Measurements from ENCODE around the gene BTBD3. TPM values are rescaled to one million over a fixed set of nuclear protein-coding genes. Genes with fewer than 3 reads are reported as not detected.

BTBD3 gene
- 10 to 100 TPM; 17.9 to 47.7 (median 25.1) TPM for total RNA-seq

- Histone ChIP-seq H3K4me1 (peaks cover 7 to 38% (median 25%) of the 10 kb centered on the region in 4 donors), H3K27ac (peak within 1 kb of the TSS; percentile 7 to 59 (median 32)), H3K36me3 (peaks cover 0 to 3% (median 1%) of the 10 kb centered on the region in 4 donors), H3K9me3 (no peaks in the 10 kb centered on the region), H3K4me3 (peak within 1 kb of the TSS in 3 of 4 donors; percentile 33 to 45 (median 44)), H3K27me3 (no peaks in the 10 kb centered on the region)
- ATAC-seq (ENCODE audit: low FRiP score in 2 of 2) (peak; percentile 84 to 92), DNase-seq (peak in 1 of 2 donors; percentile 73)
- TF ChIP-seq CTCF (IDR thresholded peaks at IDR 0.05) (no peak), EP300 (IDR thresholded peaks at IDR 0.05) (no peak), POLR2AphosphoS5 (IDR thresholded peaks at IDR 0.05) (peak in 1 of 2 donors; percentile 80), POLR2A (IDR thresholded peaks at IDR 0.05) (peak in 2 of 4 donors; percentile 20 to 50)
- 6 to 15% methylated on average over 4 of the region's 4 CpGs for WGBS, 2 donors
Measured at GRCh38 chr20:11917663-11918062, at the start of gene BTBD3. TSS of gene BTBD3 (plus strand) at chr20:11917893. CDS start at chr20:11918276, 383 bp downstream.

- no peak overlapping the region for H3K27ac ChIP-seq
- ATAC-seq (ENCODE audit: low FRiP score in 2 of 2) (no peak), DNase-seq (no peak)
- no peak overlapping the region for H3K4me3 ChIP-seq
- TF ChIP-seq POLR2AphosphoS5 (IDR thresholded peaks at IDR 0.05) (no peak), EP300 (IDR thresholded peaks at IDR 0.05) (no peak), CTCF (IDR thresholded peaks at IDR 0.05) (no peak), POLR2A (IDR thresholded peaks at IDR 0.05) (no peak)
- H3K27me3 ChIP-seq = no peaks in the 10 kb centered on the region
- H3K36me3 ChIP-seq = no peaks in the 10 kb centered on the region
- no peaks in the 10 kb centered on the region for H3K4me1 ChIP-seq
- no peaks in the 10 kb centered on the region for H3K9me3 ChIP-seq
Measured at GRCh38 chr20:11869641-11870040, 48.1 kb upstream of the BTBD3 start.

GRCh38 chr20:11870411-11870810 lies 47.3 kb upstream of the BTBD3 start:
- H3K27me3 ChIP-seq = no peaks in the 10 kb centered on the region
- H3K4me3 ChIP-seq = no peak overlapping the region
- whole genome bisulfite sequencing, 2 donors = 54 to 71% methylated on average over 3 of the region's 3 CpGs
- no peaks in the 10 kb centered on the region for H3K9me3 ChIP-seq
- H3K36me3 ChIP-seq = no peaks in the 10 kb centered on the region
- DNase-seq (no peak), ATAC-seq (ENCODE audit: low FRiP score in 2 of 2) (no peak)
- no peak for TF ChIP-seq POLR2A (IDR thresholded peaks at IDR 0.05)
- TF ChIP-seq EP300 (IDR thresholded peaks at IDR 0.05) = no peak
- TF ChIP-seq POLR2AphosphoS5 (IDR thresholded peaks at IDR 0.05) = no peak
- TF ChIP-seq CTCF (IDR thresholded peaks at IDR 0.05) = no peak
- no peaks in the 10 kb centered on the region for H3K4me1 ChIP-seq
- H3K27ac ChIP-seq = no peak overlapping the region

GRCh38 chr20:11876555-11876954 lies 41.1 kb upstream of the BTBD3 start:
- TF ChIP-seq POLR2A (IDR thresholded peaks at IDR 0.05) (no peak), POLR2AphosphoS5 (IDR thresholded peaks at IDR 0.05) (no peak), EP300 (IDR thresholded peaks at IDR 0.05) (no peak), CTCF (IDR thresholded peaks at IDR 0.05) (no peak)
- H3K36me3 ChIP-seq = no peaks in the 10 kb centered on the region
- no peaks in the 10 kb centered on the region for H3K4me1 ChIP-seq
- no peak for DNase-seq
- no peaks in the 10 kb centered on the region for H3K27me3 ChIP-seq
- H3K4me3 ChIP-seq = no peak overlapping the region
- H3K9me3 ChIP-seq = no peaks in the 10 kb centered on the region
- H3K27ac ChIP-seq = no peak overlapping the region
- ATAC-seq (ENCODE audit: low FRiP score in 2 of 2) = no peak

- TF ChIP-seq POLR2AphosphoS5 (IDR thresholded peaks at IDR 0.05) (no peak), CTCF (IDR thresholded peaks at IDR 0.05) (no peak), EP300 (IDR thresholded peaks at IDR 0.05) (no peak), POLR2A (IDR thresholded peaks at IDR 0.05) (no peak)
- ATAC-seq (ENCODE audit: low FRiP score in 2 of 2) = no peak
- 84 to 89% methylated on average over 4 of the region's 4 CpGs for WGBS, 2 donors
Measured at GRCh38 chr20:11880680-11881079, 37.0 kb upstream of the BTBD3 start.

More at GRCh38 chr20:11880680-11881079, 37.0 kb upstream of the BTBD3 start:
- no peak for DNase-seq
- Histone ChIP-seq H3K27ac (no peak overlapping the region), H3K9me3 (no peaks in the 10 kb centered on the region), H3K4me1 (no peaks in the 10 kb centered on the region), H3K36me3 (no peaks in the 10 kb centered on the region), H3K27me3 (no peaks in the 10 kb centered on the region), H3K4me3 (no peak overlapping the region)
